Measurements from ENCODE around the gene COX8A.
A peak's percentile ranks its signal among the peaks of the same experiment; 100 is the strongest.
"Not testable (repeated sequence)": the region's sequence is repeated elsewhere in the genome, so short reads cannot be mapped to it uniquely, and the experiment has no call there.

Gene COX8A

GRCh38 chr11:63974259-63975143 lies at the start of gene COX8A:
Gene COX8A, plus strand, starts transcription at chr11:63974620. Its CDS starts 61 bp downstream, at chr11:63974681.
- DNase-seq: peak; percentile 96

- DNase-seq: no peak
These were observed 44.8 kb upstream of the COX8A start for GRCh38 chr11:63929616-63930015.

- DNase-seq: no peak
These were observed 43.4 kb upstream of the COX8A start for GRCh38 chr11:63931045-63931444.

- no peak for DNase-seq
These were observed 42.5 kb upstream of the COX8A start for GRCh38 chr11:63931876-63932275.

- DNase-seq: no peak
These were observed 41.0 kb upstream of the COX8A start for GRCh38 chr11:63933459-63933858.

GRCh38 chr11:63937713-63938478 lies 36.5 kb upstream of the COX8A start:
- DNase-seq: no peak

GRCh38 chr11:63938479-63939396 lies 35.7 kb upstream of the COX8A start, which contains the start of gene NAA40:
Gene NAA40, plus strand, starts transcription at chr11:63939002. Its CDS starts 95 bp downstream, at chr11:63939097.
- peak; percentile 96 for DNase-seq

- no peak for DNase-seq
These were observed 35.0 kb upstream of the COX8A start for GRCh38 chr11:63939397-63939891.

GRCh38 chr11:63940786-63941185 lies 33.6 kb upstream of the COX8A start:
- no peak for DNase-seq

GRCh38 chr11:63941901-63942300 lies 32.5 kb upstream of the COX8A start:
- no peak for DNase-seq

GRCh38 chr11:63942803-63943202 lies 31.6 kb upstream of the COX8A start:
- no peak for DNase-seq

GRCh38 chr11:63944987-63945386 lies 29.4 kb upstream of the COX8A start:
- no peak for DNase-seq

GRCh38 chr11:63945477-63946163 lies 28.8 kb upstream of the COX8A start:
- peak; percentile 25 for DNase-seq

- DNase-seq: no peak
These were observed 22.5 kb upstream of the COX8A start for GRCh38 chr11:63951779-63952536.

GRCh38 chr11:63952570-63952969 lies 21.9 kb upstream of the COX8A start:
- DNase-seq: no peak

- no peak for DNase-seq
These were observed 16.4 kb upstream of the COX8A start for GRCh38 chr11:63958008-63958407.

GRCh38 chr11:63961608-63962412 lies 12.6 kb upstream of the COX8A start:
- no peak for DNase-seq

- not testable (repeated sequence) for DNase-seq
These were observed 10.5 kb upstream of the COX8A start for GRCh38 chr11:63963895-63964294.

GRCh38 chr11:63966444-63966843 lies 8.0 kb upstream of the COX8A start:
- DNase-seq: no peak

GRCh38 chr11:63969461-63969860 lies 5.0 kb upstream of the COX8A start:
- DNase-seq: no peak

Data from T1000 (cell line).